ENCODE measurements around the gene ZNF396.

ZNF396 gene

GRCh38 chr18:35345950-35346349 is 31.2 kb downstream of the ZNF396 start:
- peak overlapping the region; percentile 94 for H3K27ac ChIP-seq
- no peak for TF ChIP-seq ZFX (IDR thresholded peaks at IDR 0.05)
- no peak for TF ChIP-seq CTCF (conservative IDR thresholded peaks at IDR 0.05)

DNA sequence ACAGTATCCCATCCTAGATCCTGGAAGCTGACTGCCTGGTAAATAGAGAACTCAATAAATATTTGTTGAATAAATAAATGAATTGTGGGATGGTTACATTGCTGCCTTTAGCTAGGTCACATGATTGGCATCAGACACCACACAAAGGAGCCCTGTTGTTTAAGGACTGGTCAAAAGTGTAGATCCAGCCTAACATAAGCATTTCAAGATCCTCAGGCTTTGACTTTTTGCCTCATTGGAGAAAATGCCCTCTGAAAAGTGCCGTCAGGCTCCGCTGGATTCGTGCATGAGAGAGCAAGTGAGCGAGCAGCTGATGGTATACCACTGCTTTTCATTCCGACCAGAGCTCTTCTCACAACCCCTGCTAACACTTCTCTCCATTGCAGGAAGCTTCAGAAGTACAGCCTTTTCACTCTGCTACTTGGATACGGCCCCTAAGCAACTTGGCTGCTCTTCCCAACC is 31.6 kb downstream of the ZNF396 start:
- H3K27ac ChIP-seq = peak overlapping the region; percentile 94

DNA sequence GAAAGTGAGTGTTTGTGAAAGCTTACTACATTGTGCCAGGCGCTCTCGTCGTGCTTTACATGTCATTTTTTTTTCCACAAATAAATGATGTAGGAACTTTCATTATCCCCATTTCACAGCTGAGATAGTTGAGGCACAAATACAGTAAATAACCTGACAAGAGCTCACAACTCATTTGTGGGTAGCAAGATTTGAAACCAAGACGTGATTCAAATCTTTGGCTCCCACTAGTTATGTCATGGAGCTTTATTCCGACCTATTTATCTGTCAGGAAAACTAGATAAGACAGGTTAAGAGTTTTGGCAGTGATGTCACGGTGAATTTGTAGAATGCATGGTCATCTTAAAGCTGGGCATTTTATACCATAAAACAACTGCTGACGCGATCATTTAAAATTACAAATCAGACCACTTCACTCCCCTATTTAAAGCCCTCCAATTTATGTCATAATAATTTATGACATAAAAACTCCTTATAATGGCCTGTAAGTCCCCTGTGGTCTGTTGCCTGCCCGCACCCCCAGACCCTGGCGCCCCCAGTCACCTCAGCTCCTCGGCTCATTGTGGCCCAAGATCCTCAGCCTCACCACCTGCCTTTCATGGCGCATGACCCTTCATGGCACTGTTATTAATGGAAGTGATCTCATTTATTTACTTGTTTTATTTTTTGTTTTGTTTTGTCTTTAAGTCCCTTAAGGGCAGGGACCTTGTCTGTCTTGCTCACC is 32.2 kb downstream of the ZNF396 start:
- TF ChIP-seq CTCF (conservative IDR thresholded peaks at IDR 0.05) (no peak), ZFX (IDR thresholded peaks at IDR 0.05) (no peak)
- peak overlapping the region; percentile 94 for H3K27ac ChIP-seq

More for the DNA sequence above, 31.6 kb downstream of the ZNF396 start:
- no peak for TF ChIP-seq CTCF (conservative IDR thresholded peaks at IDR 0.05)
- TF ChIP-seq ZFX (IDR thresholded peaks at IDR 0.05) = no peak

- no peak for TF ChIP-seq CTCF (conservative IDR thresholded peaks at IDR 0.05)
- TF ChIP-seq ZFX (IDR thresholded peaks at IDR 0.05) = peak; percentile 89
- H3K27ac ChIP-seq = peak within 1 kb of the TSS; percentile 94
Measured at GRCh38 chr18:35343936-35344735, 33.0 kb downstream of the ZNF396 start, which contains the start of gene ZNF24. Gene ZNF24 (minus strand): TSS chr18:35344420. CDS start chr18:35340650, 3,770 bp downstream.

GRCh38 chr18:35343488-35343935 is 33.6 kb downstream of the ZNF396 start:
- peak overlapping the region; percentile 94 for H3K27ac ChIP-seq
- TF ChIP-seq ZFX (IDR thresholded peaks at IDR 0.05) (no peak), CTCF (conservative IDR thresholded peaks at IDR 0.05) (no peak)

DNA sequence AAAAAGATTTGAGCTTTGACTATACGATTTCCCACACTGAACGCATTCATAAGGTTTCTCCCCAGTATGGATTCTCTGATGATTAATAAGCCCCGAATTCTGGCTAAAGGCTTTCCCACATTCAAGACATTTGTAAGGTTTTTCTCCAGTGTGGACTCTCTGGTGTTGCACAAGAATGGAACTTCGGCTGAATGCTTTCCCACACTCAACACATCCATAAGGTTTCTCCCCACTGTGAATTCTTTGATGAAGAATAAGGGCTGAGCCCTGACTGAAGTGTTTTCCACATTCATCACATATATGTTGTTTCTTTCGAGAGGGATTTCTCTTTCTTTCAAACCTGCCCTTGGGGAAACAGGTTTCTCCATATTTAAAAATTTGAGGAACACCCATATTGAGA is 39.9 kb downstream of the ZNF396 start:
- no peak overlapping the region for H3K27ac ChIP-seq

More for the DNA sequence above, 39.9 kb downstream of the ZNF396 start:
- no peak for TF ChIP-seq ZFX (IDR thresholded peaks at IDR 0.05)
- no peak for TF ChIP-seq CTCF (conservative IDR thresholded peaks at IDR 0.05)
